Measurements from ENCODE around the gene OGFR. TPM values are rescaled to one million over a fixed set of nuclear protein-coding genes. Genes with fewer than 3 reads are reported as not detected.

Gene OGFR
- total RNA-seq, 2 experiments from 2014 or later: 53.5 to 54.1 TPM

- ChIA-PET CTCF (interaction anchor here (0.8 to 1.1 kb wide), 2 partner anchors 53 to 147 kb away, joined by 3 to 4 read pairs; no protein-coding TSS in a partner anchor), POLR2A (interaction anchor here (0.7 to 1.3 kb wide), 2 partner anchors 42 to 121 kb away, joined by 5 to 8 read pairs; no protein-coding TSS in a partner anchor)
These were observed 57.2 kb downstream of the OGFR start, which contains the start of gene TCFL5 for GRCh38 chr20:62861726-62862336. Gene TCFL5, minus strand, starts transcription at chr20:62861822. Its CDS starts 152 bp downstream, at chr20:62861670.

Other genes with a start within 250 kb of the OGFR start
- gene SLCO4A1, start 162.3 kb upstream of the OGFR start, total RNA-seq: 10 to 100 TPM; 60.9 to 65.4 TPM
- not detected for gene NTSR1, start 96.0 kb upstream of the OGFR start, total RNA-seq
- gene MRGBP, start 8.4 kb upstream of the OGFR start, total RNA-seq: 10 to 100 TPM; 17.8 to 18.1 TPM
- gene COL9A3, start 12.2 kb downstream of the OGFR start, total RNA-seq: not detected
- 1 to 10 TPM; 6.2 to 6.5 TPM for gene TCFL5, start 57.0 kb downstream of the OGFR start, total RNA-seq
- 10 to 100 TPM; 48.1 to 49.6 TPM for gene DIDO1, start 121.7 kb downstream of the OGFR start, total RNA-seq
- 10 to 100 TPM; 44.2 to 45.2 TPM for gene GID8, start 133.3 kb downstream of the OGFR start, total RNA-seq
- gene SLC17A9, start 147.9 kb downstream of the OGFR start, total RNA-seq: 10 to 100 TPM; 47.3 to 48.5 TPM
- not detected for gene BHLHE23, start 202.1 kb downstream of the OGFR start, total RNA-seq

Data from activated CD8-positive, alpha-beta memory T cell treated with anti-CD3 and anti-CD28 coated beads for 36 hours (primary cell).